Lower lobe of right lung (tissue), 2 donors: ENCODE results near the gene ANTXR2. TPM values are rescaled to one million over a fixed set of nuclear protein-coding genes. Genes with fewer than 3 reads are reported as not detected.

Experiments
- ATAC-seq, 2 donors: fragments of 200-7000 bp; cut with Tn5 transposase; one replicate each; pipeline ENCODE4 v1.9.1; 2020 to 2022; ENCODE audit warnings: mild to moderate bottlenecking in 2 of 2, moderate library complexity in 2 of 2
- DNase-seq: peaks from one replicate; pipeline ENCODE4 v3.0.0-alpha.2; 2020
- H3K27ac ChIP-seq: fragments of 200-600 bp; one replicate; pipeline ENCODE4 v1.8.0; 2022
- H3K27me3 ChIP-seq: fragments of 200-600 bp; one replicate; pipeline ENCODE4 v1.8.0; 2022; ENCODE audit warnings: low read depth
- H3K36me3 ChIP-seq: fragments of 200-600 bp; one replicate; pipeline ENCODE4 v1.8.0; 2022; ENCODE audit warnings: mild to moderate bottlenecking
- H3K4me1 ChIP-seq: fragments of 200-600 bp; one replicate; pipeline ENCODE4 v1.8.0; 2022
- H3K4me3 ChIP-seq: fragments of 200-600 bp; one replicate; pipeline ENCODE4 v1.8.0; 2022; ENCODE audit warnings: mild to moderate bottlenecking
- H3K9me3 ChIP-seq: fragments of 200-600 bp; one replicate; pipeline ENCODE4 v1.8.0; 2022
- CTCF ChIP-seq: fragments of 200-600 bp; IDR thresholded peaks from one replicate; pipeline ENCODE4 v1.8.0; 2022; ENCODE audit warnings: antibody characterized with exemption, mild to moderate bottlenecking
- intact Hi-C: fragments of 100-400 bp; cut with DNase I; formaldehyde crosslinking; loops from one replicate; pipeline ENCODE4 v1.11.0; 2022
- total RNA-seq: library from RNA; stranded (reverse); fragmentation: NEBNext Ultra II Directional; extraction: Animal tissue kit (Norgen Biotek cat#: 25700); gene quantifications from one replicate; pipeline ENCODE4 v1.2.1, GENCODE V29; 2021
- donor health status: DM: no; HTN: yes; CAD: no; lungs with severe emphysema.

Gene ANTXR2
- total RNA-seq, 1 donor from 2014 or later = 62.8 TPM

GRCh38 chr4:80103629-80104028 lies 30.6 kb upstream of the ANTXR2 start:
- TF ChIP-seq CTCF = no peak

GRCh38 chr4:80101792-80102116 lies 28.7 kb upstream of the ANTXR2 start:
- no peak for ATAC-seq
- no peak overlapping the region for H3K4me3 ChIP-seq
- intact Hi-C loops = no loop called here

More at GRCh38 chr4:80103629-80104028, 30.6 kb upstream of the ANTXR2 start:
- H3K27me3 ChIP-seq = no peaks in the 10 kb centered on the region
- intact Hi-C loops = no loop called here
- H3K4me3 ChIP-seq = no peak overlapping the region
- H3K9me3 ChIP-seq = peaks cover 12% of the 10 kb centered on the region
- no peaks in the 10 kb centered on the region for H3K36me3 ChIP-seq
- no peak for DNase-seq
- ATAC-seq = no peak
- H3K4me1 ChIP-seq = peaks cover 5% of the 10 kb centered on the region
- no peak overlapping the region for H3K27ac ChIP-seq

GRCh38 chr4:80101071-80101791 lies 28.2 kb upstream of the ANTXR2 start:
- Histone ChIP-seq H3K27ac (no peak overlapping the region), H3K36me3 (no peaks in the 10 kb centered on the region), H3K4me3 (no peak overlapping the region), H3K27me3 (no peaks in the 10 kb centered on the region), H3K9me3 (no peaks in the 10 kb centered on the region), H3K4me1 (peaks cover 5% of the 10 kb centered on the region)
- intact Hi-C loops = no loop called here
- ATAC-seq (no peak), DNase-seq (no peak)
- TF ChIP-seq CTCF = no peak

More at GRCh38 chr4:80101792-80102116, 28.7 kb upstream of the ANTXR2 start:
- peaks cover 5% of the 10 kb centered on the region for H3K4me1 ChIP-seq
- H3K9me3 ChIP-seq = peaks cover under 1% of the 10 kb centered on the region
- H3K27ac ChIP-seq = no peak overlapping the region
- H3K36me3 ChIP-seq = no peaks in the 10 kb centered on the region
- DNase-seq = no peak
- H3K27me3 ChIP-seq = no peaks in the 10 kb centered on the region
- TF ChIP-seq CTCF = no peak

- Histone ChIP-seq H3K27ac (no peak overlapping the region), H3K36me3 (no peaks in the 10 kb centered on the region), H3K9me3 (no peaks in the 10 kb centered on the region), H3K4me1 (peaks cover 5% of the 10 kb centered on the region), H3K27me3 (no peaks in the 10 kb centered on the region), H3K4me3 (no peak overlapping the region)
- DNase-seq = no peak
- intact Hi-C loops = no loop called here
- TF ChIP-seq CTCF = no peak
- no peak for ATAC-seq
These were observed 26.6 kb upstream of the ANTXR2 start for GRCh38 chr4:80099671-80100070.

- intact Hi-C loops = no loop called here
- DNase-seq (no peak), ATAC-seq (no peak)
- Histone ChIP-seq H3K27me3 (no peaks in the 10 kb centered on the region), H3K27ac (no peak overlapping the region), H3K9me3 (no peaks in the 10 kb centered on the region), H3K4me1 (peaks cover 5% of the 10 kb centered on the region), H3K36me3 (no peaks in the 10 kb centered on the region), H3K4me3 (no peak overlapping the region)
- no peak for TF ChIP-seq CTCF
These were observed 25.6 kb upstream of the ANTXR2 start for GRCh38 chr4:80098635-80099034.
